Kidney (tissue), 14 donors: ENCODE data around the gene CA12. TPM values are rescaled to one million over a fixed set of nuclear protein-coding genes. Genes with fewer than 3 reads are reported as not detected.

Source experiments
- DNase-seq, 5 donors: peaks; one replicate each; pipeline ENCODE4 v3.0.0-alpha.2; 2013 to 2020
- FAIRE-seq: peaks from 2 replicates; lab custom pipeline; 2012; peaks lifted over from hg19 to GRCh38; lab: Jason Lieb, UNC
- H3K27ac ChIP-seq, 2 donors: one replicate each; pipeline ENCODE4 v1.7.0; 2013; ENCODE audit warnings: low read depth in 2 of 2, low read length in 2 of 2, inconsistent platforms in 1 of 2
- H3K27me3 ChIP-seq: one replicate; pipeline ENCODE4 v1.7.1; 2013; ENCODE audit warnings: low read length, inconsistent platforms; ENCODE audit not compliant: control insufficient read depth, insufficient read depth
- H3K36me3 ChIP-seq, 3 donors: one replicate each; pipeline versions ENCODE4 v1.7.0 to v1.7.1; 2013; ENCODE audit warnings: low read length in 3 of 3, control low read depth in 1 of 3, inconsistent platforms in 1 of 3; ENCODE audit not compliant: insufficient read depth in 3 of 3, control insufficient read depth in 2 of 3
- H3K4me1 ChIP-seq, 3 donors: one replicate each; pipeline versions ENCODE4 v1.7.0 to v1.7.1; 2013; ENCODE audit warnings: low read length in 3 of 3, inconsistent platforms in 1 of 3, low read depth in 1 of 3; ENCODE audit not compliant: control insufficient read depth in 2 of 3, insufficient read depth in 2 of 3
- H3K4me3 ChIP-seq, 3 donors: one replicate each; pipeline versions ENCODE4 v1.7.0 to v1.8.1; 2013; ENCODE audit warnings: low read length in 3 of 3, control low read depth in 1 of 3, inconsistent platforms in 1 of 3
- H3K9ac ChIP-seq, 3 donors: one replicate each; pipeline versions ENCODE4 v1.7.0 to v1.7.1; 2013; ENCODE audit warnings: low read length in 3 of 3, control low read depth in 1 of 3, inconsistent platforms in 1 of 3
- H3K9me3 ChIP-seq, 3 donors: one replicate each; pipeline versions ENCODE4 v1.7.0 to v1.7.1; 2013; ENCODE audit warnings: low read length in 3 of 3, control low read depth in 1 of 3, inconsistent platforms in 1 of 3; ENCODE audit not compliant: control insufficient read depth in 2 of 3, insufficient read depth in 1 of 3
- intact Hi-C: fragments of 100-400 bp; cut with DNase I; formaldehyde crosslinking; loops from one replicate; pipeline ENCODE4 v1.11.1; 2022
- polyA plus RNA-seq: library from polyadenylated mRNA; stranded (reverse); fragments of 350-450 nt; fragmentation: Illumina TruSeq; extraction: RNeasy Lipid Tissue Mini Kit (QIAGEN cat#74804); gene quantifications from one replicate; pipeline ENCODE4 v1.2.3, GENCODE V29; 2014; ENCODE audit warnings: low read depth, low replicate concordance; ENCODE audit not compliant: insufficient read depth
- total RNA-seq: library from RNA; stranded (reverse); fragmentation: NEBNext Ultra II Directional; extraction: Animal tissue kit (Norgen Biotek cat#: 25700); gene quantifications from one replicate; pipeline ENCODE4 v1.2.1, GENCODE V29; 2021
- TF ChIP-seq, protein P1 (sequence below): IDR thresholded peaks from 3 replicates; pipeline ENCODE4 v1.5.1; 2012; ENCODE audit warnings: mild to moderate bottlenecking, moderate library complexity, borderline replicate concordance; ENCODE audit not compliant: insufficient read depth; ENCODE audit errors: extremely low read depth
- donor health status: control.
- donor health status: control.
- donor health status: control.
- donor health status: control.
- donor health status: control.
- donor health status: DM: yes; HTN: yes; CAD: no.
- donor health status: Normal renal cell carcinoma (clear cell type).

CA12 gene
- total and polyA plus RNA-seq, 2 donors from 2014 or later = 237 to 242 TPM

DNA sequence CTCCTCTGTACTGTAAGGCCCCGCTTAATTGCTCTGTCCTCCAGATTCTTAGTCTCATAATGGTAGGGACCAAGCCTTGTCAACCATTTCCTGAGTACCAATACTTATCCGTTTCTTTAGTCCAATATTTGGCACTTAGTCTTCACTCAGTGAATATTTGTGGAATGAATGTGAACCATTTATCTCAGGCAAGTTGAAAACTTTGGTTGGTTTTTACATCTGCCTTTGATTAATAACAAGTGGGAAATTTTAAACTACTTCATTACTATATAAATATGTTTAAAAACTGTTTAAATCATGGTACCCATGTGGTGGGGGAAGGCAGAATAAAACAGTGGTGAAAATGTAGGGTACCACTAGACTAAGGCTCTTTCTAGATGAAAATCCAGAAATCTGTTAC, 15.2 kb downstream of the CA12 start:
- TF ChIP-seq, protein P1, sequence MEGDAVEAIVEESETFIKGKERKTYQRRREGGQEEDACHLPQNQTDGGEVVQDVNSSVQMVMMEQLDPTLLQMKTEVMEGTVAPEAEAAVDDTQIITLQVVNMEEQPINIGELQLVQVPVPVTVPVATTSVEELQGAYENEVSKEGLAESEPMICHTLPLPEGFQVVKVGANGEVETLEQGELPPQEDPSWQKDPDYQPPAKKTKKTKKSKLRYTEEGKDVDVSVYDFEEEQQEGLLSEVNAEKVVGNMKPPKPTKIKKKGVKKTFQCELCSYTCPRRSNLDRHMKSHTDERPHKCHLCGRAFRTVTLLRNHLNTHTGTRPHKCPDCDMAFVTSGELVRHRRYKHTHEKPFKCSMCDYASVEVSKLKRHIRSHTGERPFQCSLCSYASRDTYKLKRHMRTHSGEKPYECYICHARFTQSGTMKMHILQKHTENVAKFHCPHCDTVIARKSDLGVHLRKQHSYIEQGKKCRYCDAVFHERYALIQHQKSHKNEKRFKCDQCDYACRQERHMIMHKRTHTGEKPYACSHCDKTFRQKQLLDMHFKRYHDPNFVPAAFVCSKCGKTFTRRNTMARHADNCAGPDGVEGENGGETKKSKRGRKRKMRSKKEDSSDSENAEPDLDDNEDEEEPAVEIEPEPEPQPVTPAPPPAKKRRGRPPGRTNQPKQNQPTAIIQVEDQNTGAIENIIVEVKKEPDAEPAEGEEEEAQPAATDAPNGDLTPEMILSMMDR = no peak
- H3K4me1 ChIP-seq = peaks cover 0 to 46% (median 17%) of the 10 kb centered on the region in 3 donors
- H3K27me3 ChIP-seq = no peaks in the 10 kb centered on the region
- H3K9ac ChIP-seq = peak overlapping the region in 1 of 3 donors; percentile 38
- DNase-seq (no peak), FAIRE-seq (no peak)
- H3K4me3 ChIP-seq = no peak overlapping the region
- intact Hi-C loops = no loop called here
- H3K36me3 ChIP-seq = peaks cover 0 to 17% (median 0%) of the 10 kb centered on the region in 3 donors
- H3K27ac ChIP-seq = no peak overlapping the region
- no peaks in the 10 kb centered on the region for H3K9me3 ChIP-seq

GRCh38 chr15:63365273-63365680, 16.4 kb downstream of the CA12 start:
- Histone ChIP-seq H3K9ac (no peak overlapping the region), H3K4me1 (peaks cover 0 to 46% (median 20%) of the 10 kb centered on the region in 3 donors), H3K9me3 (no peaks in the 10 kb centered on the region), H3K27ac (peak overlapping the region in 1 of 2 donors; percentile 57), H3K36me3 (peaks cover 0 to 17% (median 0%) of the 10 kb centered on the region in 3 donors), H3K4me3 (no peak overlapping the region), H3K27me3 (no peaks in the 10 kb centered on the region)
- intact Hi-C loops = no loop called here
- no peak for DNase-seq
- TF ChIP-seq, protein P1 = no peak
- no peak for FAIRE-seq

DNA sequence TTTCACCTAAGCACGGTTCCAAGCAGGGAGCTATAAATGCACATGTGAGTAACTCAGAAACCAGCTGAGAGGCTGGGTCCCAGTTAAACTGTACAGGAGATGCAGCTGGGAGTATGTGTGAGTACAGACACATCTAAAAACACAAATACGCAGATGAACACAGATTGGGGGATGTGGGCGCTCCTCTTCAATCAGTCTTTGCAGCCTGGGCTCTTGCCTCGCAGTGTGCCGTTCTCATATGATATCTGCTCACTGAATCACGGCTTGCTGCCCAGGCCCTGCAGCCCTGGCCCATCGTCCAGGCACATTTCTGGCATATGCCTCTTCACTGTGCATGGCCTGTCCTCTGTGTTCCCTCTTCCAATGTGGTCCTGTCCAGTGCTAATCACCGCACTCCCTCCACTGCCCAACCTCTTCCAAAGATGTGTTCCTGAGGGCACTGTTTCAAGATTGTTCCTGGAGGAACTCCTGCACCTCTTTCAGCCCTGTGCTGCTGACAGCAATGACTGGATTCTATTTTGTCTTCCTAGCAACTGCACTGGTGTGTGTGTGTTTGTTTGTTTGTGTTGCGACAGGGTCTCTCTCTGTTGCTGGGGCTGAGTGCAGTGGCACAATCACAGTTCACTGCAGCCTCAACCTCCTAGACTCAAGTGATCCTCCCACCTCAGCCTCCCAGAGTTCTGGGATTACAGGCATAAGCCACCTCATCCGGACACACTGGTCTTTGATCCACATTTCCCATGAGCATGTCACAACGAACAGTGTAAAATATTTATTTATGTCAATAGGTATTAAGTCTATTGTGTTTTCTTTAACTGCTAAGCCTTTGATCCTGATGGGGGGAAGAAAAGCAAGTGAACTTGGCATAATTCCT, 17.0 kb downstream of the CA12 start:
- Histone ChIP-seq H3K4me3 (no peak overlapping the region), H3K27ac (peak overlapping the region; percentile 20 to 57), H3K36me3 (peaks cover 0 to 17% (median 0%) of the 10 kb centered on the region in 3 donors), H3K4me1 (peaks cover 0 to 45% (median 18%) of the 10 kb centered on the region in 3 donors), H3K9me3 (no peaks in the 10 kb centered on the region), H3K27me3 (no peaks in the 10 kb centered on the region), H3K9ac (no peak overlapping the region)
- intact Hi-C loops = no loop called here
- TF ChIP-seq, protein P1 = no peak
- FAIRE-seq (no peak), DNase-seq (no peak)
